DMS153 (cell line): ENCODE results near the gene MPL.

Experiments
- DNase-seq: peaks from one replicate; lab custom pipeline; 2025; lab: John Stamatoyannopoulos, UW

MPL gene

GRCh38 chr1:43337588-43337987 is at the start of gene MPL:
TSS of gene MPL (plus strand) at chr1:43337818. CDS start at chr1:43337849, 31 bp downstream.
- DNase-seq: no peak

- no peak for DNase-seq
Observed at GRCh38 chr1:43288058-43288784, 49.4 kb upstream of the MPL start.

- no peak for DNase-seq
Observed at GRCh38 chr1:43288785-43289706, 48.6 kb upstream of the MPL start.

- no peak for DNase-seq
Observed at GRCh38 chr1:43292216-43292615, 45.4 kb upstream of the MPL start.

DNA sequence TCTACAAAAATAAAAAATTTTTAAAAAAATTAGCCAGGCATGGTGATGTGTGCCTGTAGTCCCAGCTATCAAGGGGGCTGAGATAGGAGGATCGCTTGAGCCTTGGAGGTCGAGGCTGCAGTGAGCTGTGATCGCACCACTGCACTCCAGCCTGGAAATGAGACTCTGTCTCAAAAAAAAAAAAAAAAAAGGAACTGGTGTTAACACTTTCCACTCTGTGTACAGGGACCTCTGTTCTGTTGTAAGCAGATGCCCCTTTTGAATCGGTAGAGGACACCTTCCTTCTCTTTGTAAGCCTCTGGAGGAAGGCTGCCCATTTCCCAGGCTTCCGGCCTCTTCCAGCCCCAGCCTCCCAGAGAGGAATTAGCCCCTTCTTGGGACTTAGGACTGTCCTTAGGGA is 44.9 kb upstream of the MPL start:
- DNase-seq: no peak

DNA sequence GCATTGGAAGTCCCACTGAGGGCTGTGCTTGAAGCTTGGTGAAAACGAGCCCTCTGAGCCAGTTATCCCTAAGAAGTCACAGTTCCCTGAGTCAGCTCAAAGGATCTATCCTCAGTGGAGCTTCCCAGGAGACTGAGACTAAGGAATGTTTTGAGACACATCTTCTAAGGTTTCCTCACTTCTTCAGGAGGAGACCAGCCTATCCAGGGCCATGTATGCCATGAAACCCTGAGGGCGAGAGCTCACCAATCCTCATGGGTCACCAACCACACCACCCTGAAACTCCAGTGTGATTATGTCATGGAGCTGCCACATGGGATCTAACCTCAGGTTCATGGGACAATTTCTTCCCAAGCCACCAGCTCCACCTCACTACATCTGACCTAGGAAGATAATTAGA is 44.4 kb upstream of the MPL start:
- DNase-seq: no peak

- no peak for DNase-seq
Observed at GRCh38 chr1:43293896-43294760, 43.5 kb upstream of the MPL start.

DNA sequence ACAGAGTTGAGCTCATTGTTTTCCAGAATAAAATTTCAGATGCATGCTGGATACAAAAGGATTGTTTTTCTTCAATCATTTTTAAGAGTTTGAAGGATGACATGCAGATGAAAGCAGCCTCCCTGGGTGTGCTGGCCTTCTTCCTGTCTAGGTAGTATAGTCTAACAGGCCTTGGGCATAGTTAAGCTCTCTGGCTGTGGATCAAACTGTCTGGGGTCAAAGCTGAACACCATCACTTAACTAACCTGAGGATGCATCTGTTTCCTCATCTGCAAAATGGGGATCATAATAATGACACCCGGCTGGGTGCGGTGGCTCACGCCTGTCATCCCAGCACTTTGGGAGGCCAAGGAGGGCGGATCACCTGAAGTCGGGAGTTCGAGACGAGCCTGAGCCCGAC is 42.9 kb upstream of the MPL start:
- no peak for DNase-seq

GRCh38 chr1:43296207-43296606 is 41.4 kb upstream of the MPL start:
- no peak for DNase-seq

DNA sequence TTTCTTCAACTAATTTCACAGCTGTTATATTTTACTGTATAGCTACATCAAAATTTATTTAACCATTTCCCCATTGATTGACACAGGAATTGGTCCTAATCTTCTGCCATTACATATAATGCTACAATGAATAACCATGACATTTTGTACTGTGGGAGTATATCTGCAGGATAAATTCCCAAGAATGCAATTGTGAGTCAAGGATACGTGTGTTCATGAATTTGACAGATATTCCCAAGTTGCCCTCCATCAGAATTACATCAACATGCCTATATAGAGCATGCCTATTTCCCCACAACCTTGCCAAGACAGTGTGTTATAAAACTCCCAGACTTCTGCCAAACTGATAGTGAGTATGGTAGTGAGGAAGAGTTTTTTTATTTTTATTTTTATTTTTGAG is 39.6 kb upstream of the MPL start:
- DNase-seq: no peak

DNA sequence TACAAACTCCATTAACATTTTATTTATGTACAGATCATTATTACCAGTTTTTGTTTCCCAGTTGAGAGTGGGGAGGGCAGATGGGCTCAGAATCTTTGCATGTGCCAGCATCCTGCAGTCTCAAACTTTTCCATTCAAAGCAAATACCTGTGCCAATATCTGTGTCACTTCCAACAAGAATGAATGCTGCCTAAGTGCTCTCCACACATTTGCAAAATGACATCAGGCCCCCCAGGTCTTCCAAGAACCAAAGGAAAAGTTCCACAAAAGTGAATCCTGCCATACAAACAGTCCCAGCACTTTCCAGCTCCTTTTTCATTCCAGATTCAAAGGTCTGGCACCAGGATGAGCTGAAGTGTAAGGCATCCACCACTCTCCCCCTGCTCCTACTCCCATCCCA is 38.5 kb upstream of the MPL start:
- no peak for DNase-seq

- DNase-seq: no peak
Observed at GRCh38 chr1:43300378-43301094, 37.1 kb upstream of the MPL start, which contains the start of gene TIE1. TSS of gene TIE1 (plus strand) at chr1:43300982. CDS start at chr1:43301072, 90 bp downstream.

DNA sequence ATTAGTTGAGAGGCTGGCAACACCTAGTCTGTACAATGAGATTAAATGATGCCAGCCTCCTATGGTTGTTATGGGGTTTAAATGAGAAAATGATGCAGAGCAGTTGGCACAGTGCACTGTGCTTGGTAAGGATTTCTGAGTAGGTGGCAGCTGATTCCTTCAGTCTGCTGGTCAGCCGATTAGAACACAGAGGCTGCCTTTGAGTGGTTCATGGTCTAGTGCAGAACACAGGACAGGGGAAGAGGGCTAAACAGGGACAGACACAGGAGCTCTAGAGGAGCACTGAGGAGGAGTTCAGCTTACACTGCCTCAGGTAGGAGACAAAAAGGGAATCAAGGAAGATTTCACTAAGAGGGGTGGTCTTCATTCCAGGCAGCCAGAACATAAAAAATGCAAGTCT is 35.4 kb upstream of the MPL start:
- DNase-seq: no peak

DNA sequence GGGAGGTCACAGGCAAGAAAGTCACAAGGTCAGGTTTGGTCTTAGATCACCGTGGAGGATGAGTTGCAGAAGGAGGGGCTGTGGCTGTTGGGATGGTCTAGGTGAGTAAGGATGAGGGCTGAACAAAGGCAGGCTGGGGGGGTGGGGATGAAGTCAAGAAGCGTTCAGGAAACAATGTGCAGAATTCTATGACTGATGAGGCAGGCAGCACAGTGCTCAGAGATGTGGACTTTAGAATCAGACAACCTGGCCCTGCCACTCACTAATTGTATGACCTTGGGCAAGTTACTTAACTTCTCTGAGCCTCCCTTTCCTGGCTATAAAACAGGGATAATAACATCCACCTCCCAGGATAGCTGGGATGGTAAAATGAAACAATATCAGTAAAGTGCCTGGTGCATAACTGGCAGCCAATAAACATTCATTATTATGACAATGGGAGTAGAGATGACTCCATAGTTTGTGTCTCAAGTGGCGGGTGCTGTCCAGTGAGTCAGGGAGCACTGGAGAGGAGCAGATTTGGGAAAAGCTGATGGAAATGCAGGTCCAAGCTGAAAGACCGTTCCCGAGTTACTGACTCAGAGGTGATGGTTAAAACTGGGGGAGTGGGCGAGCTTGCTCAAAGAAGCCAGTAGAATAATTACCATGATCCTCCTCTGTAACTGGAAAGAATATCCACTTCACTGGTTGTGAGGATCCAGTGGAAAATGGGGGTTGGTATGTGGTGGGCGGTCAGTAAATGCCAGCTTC is 34.7 kb upstream of the MPL start:
- DNase-seq: no peak

DNA sequence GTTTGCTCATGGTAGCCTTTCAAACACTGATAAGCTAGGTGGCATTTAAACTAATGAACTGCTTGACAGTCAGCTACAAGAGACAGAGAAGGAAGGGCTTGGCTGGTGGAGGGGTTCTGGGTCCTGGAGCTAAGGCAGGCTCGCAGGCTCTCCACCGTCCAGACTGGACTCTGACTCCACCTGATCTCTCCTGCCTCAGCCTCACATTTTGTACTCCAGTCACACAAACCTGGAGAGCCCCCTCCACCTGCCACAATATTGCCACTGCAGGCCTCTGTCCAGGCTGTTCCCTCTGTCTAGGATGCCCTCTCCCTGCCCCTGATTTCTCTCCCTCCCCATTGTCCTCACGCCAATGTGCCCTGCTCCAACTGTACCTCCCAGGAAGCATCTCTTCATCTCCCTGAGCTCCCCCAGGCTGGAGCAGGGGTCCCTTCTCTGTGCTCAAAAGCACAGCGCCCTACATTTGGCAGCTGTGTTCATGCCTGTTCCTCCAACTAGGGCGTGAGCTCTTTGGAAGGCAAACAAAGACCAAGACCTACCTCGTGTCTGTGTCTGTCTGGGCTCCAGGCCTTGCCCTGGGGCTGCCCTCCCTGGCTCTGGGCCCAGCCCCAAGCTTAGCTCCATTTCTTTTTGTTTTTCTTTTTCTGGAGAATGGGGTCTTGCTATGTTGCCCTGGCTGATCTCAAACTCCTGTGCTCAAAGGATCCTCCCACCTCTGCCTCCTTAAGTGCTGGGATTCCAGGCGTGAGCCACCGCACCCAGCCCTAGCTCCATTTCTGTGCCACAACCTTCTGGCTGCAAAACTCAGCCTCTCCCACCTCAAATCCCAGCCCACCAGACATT is 33.9 kb upstream of the MPL start:
- DNase-seq: no peak

- DNase-seq: no peak
Observed at GRCh38 chr1:43304314-43304681, 33.3 kb upstream of the MPL start.

- no peak for DNase-seq
Observed at GRCh38 chr1:43304771-43305300, 32.8 kb upstream of the MPL start.

DNA sequence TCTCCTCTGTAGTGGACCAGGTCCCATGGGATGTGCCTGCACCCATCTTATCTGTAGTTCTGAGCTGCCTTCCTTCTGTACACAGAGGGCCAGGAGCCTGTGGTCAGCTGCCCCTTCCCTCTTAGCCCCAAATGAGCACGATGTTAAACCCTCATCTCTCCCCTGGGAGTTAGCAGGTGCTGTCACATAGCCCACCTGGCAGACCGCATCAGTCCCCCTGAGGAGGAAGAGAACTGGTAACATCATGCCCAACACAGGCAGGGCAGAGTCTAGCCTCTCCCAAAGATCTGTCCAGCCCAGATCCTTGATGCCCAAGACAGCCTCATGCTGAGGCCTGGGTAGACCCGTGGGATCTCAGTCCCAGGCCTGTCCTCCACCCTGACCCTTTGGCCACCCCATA is 32.2 kb upstream of the MPL start:
- no peak for DNase-seq

GRCh38 chr1:43305926-43306687 is 31.5 kb upstream of the MPL start:
- no peak for DNase-seq
